Breast epithelium (tissue), 3 donors: Measurements from ENCODE around the gene NDUFC2.

Experiments
- CTCF ChIP-seq, 3 donors: fragments of 450-650 bp; IDR thresholded peaks; one replicate each; pipeline ENCODE4 v1.5.1; 2016 to 2017; ENCODE audit warnings: antibody characterized with exemption in 3 of 3, mild to moderate bottlenecking in 3 of 3, moderate library complexity in 3 of 3
- POLR2A ChIP-seq: fragments of 450-650 bp; IDR thresholded peaks from one replicate; pipeline ENCODE4 v1.6.1; 2016; ENCODE audit warnings: antibody characterized with exemption, mild to moderate bottlenecking, moderate library complexity
- POLR2AphosphoS5 ChIP-seq, 3 donors: sonication (generic); formaldehyde crosslinking; IDR thresholded peaks; one replicate each; pipeline ENCODE4 v1.6.1; 2017; ENCODE audit warnings: antibody characterized with exemption in 3 of 3

GRCh38 chr11:78021611-78022010 lies 58.1 kb downstream of the NDUFC2 start:
- no peak for TF ChIP-seq CTCF (IDR thresholded peaks at IDR 0.05)
- TF ChIP-seq POLR2A: no peak
- no peak for TF ChIP-seq POLR2AphosphoS5 (IDR thresholded peaks at IDR 0.05)
